NOMO-1 (cell line): Measurements from ENCODE around the gene AOC1.
"Not testable (repeated sequence)": the region's sequence is repeated elsewhere in the genome, so short reads cannot be mapped to it uniquely, and the experiment has no call there.

Experiments used
- DNase-seq, 2 experiments: peaks; one replicate each; lab custom pipeline; 2025; ENCODE audit not compliant: unreplicated experiment in 2 of 2; lab: John Stamatoyannopoulos, UW

Gene AOC1

GRCh38 chr7:150891740-150892139, 39.4 kb downstream of the AOC1 start:
- no peak for DNase-seq

DNA sequence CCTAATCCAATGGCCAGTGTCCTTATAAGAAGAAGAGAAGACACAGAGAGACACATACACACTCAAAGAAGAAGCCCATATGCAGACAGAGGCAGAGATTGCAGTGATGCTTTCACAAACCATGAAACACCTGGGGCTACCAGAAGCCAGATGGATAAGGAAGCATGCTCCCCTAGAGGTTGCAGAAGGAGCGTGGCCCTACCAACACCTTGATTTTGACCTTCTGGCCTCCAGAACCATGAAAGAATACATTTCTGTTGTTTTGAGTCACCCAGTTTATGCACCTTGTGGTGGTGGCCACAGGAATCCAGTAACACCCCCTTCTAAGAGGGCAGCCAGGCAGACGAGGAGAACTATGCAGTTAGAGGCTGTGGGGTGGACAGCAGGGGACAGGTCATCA, 43.5 kb downstream of the AOC1 start:
- no peak for DNase-seq

DNA sequence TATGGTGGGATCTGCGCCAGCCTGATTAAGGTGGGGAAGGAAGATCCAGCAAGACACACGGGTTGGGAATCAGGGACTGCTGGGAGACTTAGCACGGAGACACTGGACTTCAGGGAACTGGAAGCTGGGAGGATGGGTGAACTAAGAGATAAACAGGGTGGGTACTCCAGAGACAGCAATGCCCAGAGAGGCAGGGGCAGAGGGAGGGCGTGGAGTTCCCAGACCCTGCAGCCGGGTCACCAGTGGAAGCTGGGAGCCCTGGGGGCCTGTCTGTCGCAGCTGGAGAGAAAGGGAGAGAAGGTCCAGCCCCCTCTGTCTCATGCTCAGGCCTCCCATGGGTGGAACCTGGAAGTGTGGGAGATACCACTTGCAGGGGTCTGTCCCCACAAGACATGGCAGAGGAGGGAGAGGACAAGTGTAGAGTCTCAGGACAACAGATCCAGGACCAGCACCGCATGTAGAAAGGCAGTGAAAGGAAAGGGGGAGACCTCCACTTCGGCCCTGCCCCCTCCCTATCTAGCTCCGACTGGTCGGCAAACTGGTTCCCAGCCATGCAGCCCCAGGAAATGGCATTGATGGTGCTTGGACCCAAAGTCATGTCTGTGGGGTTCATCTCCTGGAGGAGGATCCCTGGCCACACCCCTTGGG, 44.4 kb downstream of the AOC1 start:
- DNase-seq = no peak

GRCh38 chr7:150897502-150898474, 45.5 kb downstream of the AOC1 start:
- DNase-seq = no peak

GRCh38 chr7:150898475-150899011, 46.2 kb downstream of the AOC1 start:
- DNase-seq = peak in 1 of 2 experiments; percentile 6

DNA sequence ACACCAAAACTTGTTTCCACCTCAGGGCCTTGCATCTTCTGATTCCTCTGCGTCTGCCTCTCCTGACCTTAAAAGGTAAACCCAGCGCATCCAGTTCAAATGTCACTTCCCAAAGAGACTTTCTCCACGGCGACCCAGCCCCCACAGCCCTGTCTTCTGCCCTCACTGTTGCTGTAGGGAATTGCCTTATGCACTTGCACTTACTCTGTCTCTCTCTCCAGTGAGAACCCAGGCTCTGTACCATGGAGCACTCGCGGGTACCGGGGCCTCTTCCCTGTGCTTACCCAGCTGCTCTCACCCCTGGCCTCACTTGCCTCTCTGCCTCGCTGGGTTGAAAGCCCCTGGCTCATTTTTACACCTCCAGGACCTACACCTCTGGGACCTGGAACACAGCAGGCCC, 48.4 kb downstream of the AOC1 start:
- DNase-seq = no peak

- DNase-seq = no peak
Measured at GRCh38 chr7:150901160-150902035, 49.1 kb downstream of the AOC1 start.

GRCh38 chr7:150902078-150903033, 50.0 kb downstream of the AOC1 start:
- no peak for DNase-seq

- no peak for DNase-seq
Measured at GRCh38 chr7:150903606-150904005, 51.3 kb downstream of the AOC1 start.

- DNase-seq = no peak
Measured at GRCh38 chr7:150904011-150904909, 51.9 kb downstream of the AOC1 start.

DNA sequence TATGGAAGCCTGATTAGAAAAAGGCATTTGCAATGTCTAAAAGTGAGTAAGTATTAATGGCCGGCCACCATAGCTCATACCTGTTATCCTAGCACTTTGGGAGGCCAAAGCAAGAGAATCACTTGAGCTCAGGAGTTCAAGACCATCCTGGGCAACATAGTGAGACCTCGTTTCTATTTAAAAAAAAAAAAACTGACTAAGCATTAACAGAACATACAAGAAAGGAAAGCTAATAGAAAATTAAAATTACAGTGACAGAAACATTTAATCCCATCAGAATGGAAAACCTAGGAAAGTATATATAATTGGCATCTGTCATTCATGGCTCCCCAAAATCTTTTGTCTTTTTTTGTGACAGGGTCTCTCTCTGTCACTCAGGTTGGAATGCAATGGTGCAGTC, 55.9 kb downstream of the AOC1 start:
- DNase-seq = no peak

DNA sequence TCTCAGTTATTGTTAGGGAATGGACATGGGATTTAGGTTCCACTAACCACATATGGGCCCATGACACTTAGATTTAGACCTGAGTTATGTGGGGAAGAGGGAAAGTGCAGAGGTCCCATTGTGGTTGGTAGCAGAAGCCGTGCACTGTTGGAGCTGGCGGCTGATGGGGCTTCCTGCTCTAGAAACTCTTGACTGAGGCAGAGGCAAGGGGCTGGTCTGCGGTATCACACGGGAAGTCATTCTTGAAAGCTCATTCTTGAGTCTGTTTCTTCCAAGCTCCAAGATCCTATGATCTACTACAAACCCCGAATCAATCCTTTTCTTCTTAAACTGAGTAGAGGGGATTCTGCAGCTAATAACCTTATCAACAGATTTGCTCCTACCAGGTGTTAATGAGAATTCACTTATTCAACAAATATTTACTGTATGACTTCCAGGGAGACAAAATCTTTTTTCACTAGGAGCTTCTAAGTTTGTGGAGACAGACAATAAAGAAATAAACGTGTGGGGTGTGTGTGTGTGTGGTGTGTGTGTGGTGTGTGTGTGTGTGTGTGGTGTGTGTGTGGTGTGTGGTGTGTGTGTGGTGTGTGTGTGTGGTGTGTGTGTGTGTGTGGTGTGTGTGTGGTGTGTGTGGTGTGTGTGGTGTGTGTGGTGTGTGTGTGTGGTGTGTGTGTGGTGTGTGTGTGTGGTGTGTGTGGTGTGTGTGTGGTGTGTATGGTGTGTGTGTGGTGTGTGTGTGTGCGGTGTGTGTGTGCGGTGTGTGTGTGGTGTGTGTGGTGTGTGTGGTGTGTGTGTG, 57.1 kb downstream of the AOC1 start:
- no peak for DNase-seq

DNA sequence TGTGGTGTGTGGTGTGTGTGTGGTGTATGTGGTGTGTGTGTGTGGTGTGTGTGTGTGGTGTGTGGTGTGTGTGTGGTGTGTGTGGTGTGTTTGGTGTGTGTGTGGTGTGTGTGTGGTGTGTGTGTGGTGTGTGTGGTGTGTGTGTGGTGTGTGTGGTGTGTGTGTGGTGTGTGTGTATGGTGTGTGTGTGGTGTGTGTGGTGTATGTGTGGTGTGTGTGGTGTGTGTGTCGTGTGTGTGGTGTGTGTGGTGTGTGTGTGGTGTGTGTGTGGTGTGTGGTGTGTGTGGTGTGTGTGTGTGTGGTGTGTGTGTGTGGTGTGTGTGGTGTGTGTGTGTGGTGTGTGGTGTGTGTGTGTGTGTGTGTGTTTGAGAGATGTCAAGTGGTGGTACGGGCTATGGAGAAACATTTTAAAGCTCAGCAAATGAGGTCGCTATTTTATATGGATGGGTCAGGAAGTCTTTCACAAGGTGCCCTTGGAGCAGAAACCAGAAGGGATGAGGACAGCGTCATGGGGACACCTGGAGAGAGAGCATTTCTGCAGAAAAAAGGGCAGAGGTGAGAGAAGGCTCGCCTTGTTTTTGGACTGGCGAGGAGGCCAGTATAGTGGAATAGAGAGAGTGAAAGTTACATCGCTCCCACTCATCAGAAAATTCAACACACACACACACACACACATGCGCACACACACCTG, 58.1 kb downstream of the AOC1 start:
- not testable (repeated sequence) for DNase-seq

- no peak for DNase-seq
Measured at GRCh38 chr7:150910996-150911422, 58.7 kb downstream of the AOC1 start.
